ENCODE measurements around the gene ERI3.

The ERI3 gene
- 13.1 to 19.2 reads per million in 2 donors for total RNA-seq

GRCh38 chr1:44354840-44355581, at the start of gene ERI3:
ERI3 (minus strand) TSS chr1:44355257; CDS start chr1:44355026, 231 bp downstream.
- DNase-seq: peak; percentile 90 to 98 (median 95)

- no peak for DNase-seq
These were observed 46.5 kb upstream of the ERI3 start for GRCh38 chr1:44401256-44402228.

GRCh38 chr1:44390277-44390676, 35.2 kb upstream of the ERI3 start:
- DNase-seq: no peak

GRCh38 chr1:44389437-44389836, 34.4 kb upstream of the ERI3 start:
- no peak for DNase-seq

GRCh38 chr1:44388551-44388950, 33.5 kb upstream of the ERI3 start:
- no peak for DNase-seq

- peak in 1 of 5 experiments; percentile 14 for DNase-seq
These were observed 25.7 kb upstream of the ERI3 start for GRCh38 chr1:44380666-44381177.

GRCh38 chr1:44377925-44378784, 23.1 kb upstream of the ERI3 start:
- peak in 4 of 5 experiments; percentile 2 to 35 (median 16) for DNase-seq

- no peak for DNase-seq
These were observed 20.5 kb upstream of the ERI3 start for GRCh38 chr1:44375547-44375946.

GRCh38 chr1:44371206-44371605, 16.1 kb upstream of the ERI3 start:
- DNase-seq: no peak

- no peak for DNase-seq
These were observed 13.6 kb upstream of the ERI3 start for GRCh38 chr1:44368471-44369151.

- no peak for DNase-seq
These were observed 12.9 kb upstream of the ERI3 start for GRCh38 chr1:44367944-44368343.

- DNase-seq: no peak
These were observed 11.4 kb upstream of the ERI3 start for GRCh38 chr1:44366371-44366975.

- no peak for DNase-seq
These were observed 6.4 kb upstream of the ERI3 start for GRCh38 chr1:44361478-44361877.

GRCh38 chr1:44359234-44359935, 4.3 kb upstream of the ERI3 start:
- DNase-seq: no peak

GRCh38 chr1:44357710-44358109, 2.7 kb upstream of the ERI3 start:
- DNase-seq: no peak

- DNase-seq: no peak
These were observed 687 bp upstream of the ERI3 start for GRCh38 chr1:44355582-44356305.

- DNase-seq: no peak
These were observed 703 bp downstream of the ERI3 start for GRCh38 chr1:44354268-44354839.

GRCh38 chr1:44353604-44354003, 1.5 kb downstream of the ERI3 start:
- DNase-seq: no peak

- DNase-seq: no peak
These were observed 3.8 kb downstream of the ERI3 start for GRCh38 chr1:44351289-44351688.

GRCh38 chr1:44348061-44348485, 7.0 kb downstream of the ERI3 start:
- DNase-seq: no peak
